Cerebellar nuclear complex (tissue), 1 donor: ENCODE data around the gene FBXO7.
A peak's percentile ranks its signal among the peaks of the same experiment; 100 is the strongest.
"Not testable (repeated sequence)": the region's sequence is repeated elsewhere in the genome, so short reads cannot be mapped to it uniquely, and the experiment has no call there.

Experiments used
- DNase-seq, 2 experiments: peaks; one replicate each; lab custom pipeline; 2025; lab: John Stamatoyannopoulos, UW

The FBXO7 gene

GRCh38 chr22:32474635-32475467 lies at the start of gene FBXO7:
Gene FBXO7 (plus strand): TSS chr22:32474811. CDS start chr22:32475003, 192 bp downstream.
- DNase-seq = peak in 1 of 2 experiments; percentile 28

GRCh38 chr22:32426881-32427280 lies 47.7 kb upstream of the FBXO7 start:
- DNase-seq = no peak

GRCh38 chr22:32430352-32430751 lies 44.3 kb upstream of the FBXO7 start:
- no peak for DNase-seq

- no peak for DNase-seq
Observed at GRCh38 chr22:32444068-32444467, 30.5 kb upstream of the FBXO7 start.

DNA sequence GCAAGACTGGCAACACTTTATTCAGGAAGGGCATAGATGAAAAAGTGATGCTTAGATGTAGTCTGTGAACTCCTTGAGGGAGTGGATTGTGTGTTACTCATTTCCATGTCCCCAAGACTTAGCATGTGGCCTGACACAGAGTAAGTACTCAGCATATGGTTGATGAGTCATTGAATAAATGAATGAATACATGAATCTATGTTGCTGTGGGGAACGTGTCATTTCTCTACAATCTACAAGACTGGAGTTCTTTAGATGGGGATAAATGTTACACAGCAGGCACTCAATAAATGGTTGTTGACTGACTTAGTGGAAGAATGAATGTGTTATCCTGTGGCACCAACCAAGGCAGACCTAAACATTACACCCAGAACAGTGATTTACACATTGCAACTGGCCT lies 28.3 kb upstream of the FBXO7 start:
- DNase-seq = no peak

- DNase-seq = no peak
Observed at GRCh38 chr22:32448980-32449379, 25.6 kb upstream of the FBXO7 start.

DNA sequence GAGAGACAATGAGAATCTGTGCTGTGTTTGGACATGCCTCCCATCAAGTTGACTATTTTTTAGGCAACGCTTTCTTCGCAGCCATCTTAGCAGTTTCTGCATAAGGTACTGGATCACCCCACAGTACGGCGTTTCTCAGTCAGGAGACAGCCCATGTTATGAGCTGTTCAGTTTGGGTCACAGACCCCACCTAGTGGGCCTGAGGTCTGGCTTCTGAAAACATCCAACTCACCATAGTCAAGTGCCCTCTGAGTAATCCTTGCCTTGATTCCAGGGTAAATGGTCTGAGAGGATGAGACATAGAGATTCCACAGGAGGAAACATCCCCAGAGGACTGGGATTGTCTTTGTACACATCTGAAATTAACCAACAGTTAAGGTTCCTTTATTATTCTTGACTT lies 17.6 kb upstream of the FBXO7 start:
- DNase-seq = no peak

DNA sequence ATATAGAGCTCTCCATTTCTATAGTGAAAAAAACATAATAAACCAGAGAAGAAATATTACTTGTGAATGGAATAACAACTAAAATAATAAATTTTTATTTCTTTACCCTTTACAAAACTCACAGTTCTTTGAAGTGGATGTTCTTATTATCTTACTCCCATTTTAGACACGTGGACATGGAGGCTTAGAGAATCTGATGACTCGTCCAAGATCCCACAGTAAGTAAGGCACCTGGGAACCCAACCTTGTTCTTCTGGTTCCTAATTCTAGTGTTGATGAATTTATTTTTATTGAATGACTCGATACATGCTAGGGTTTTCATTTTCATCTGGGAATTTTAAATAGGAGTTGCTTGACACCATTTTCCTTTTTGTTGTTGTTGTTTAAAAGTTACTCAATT lies 12.2 kb upstream of the FBXO7 start:
- DNase-seq = no peak

- no peak for DNase-seq
Observed at GRCh38 chr22:32465661-32466060, 8.9 kb upstream of the FBXO7 start.

GRCh38 chr22:32466496-32466895 lies 8.1 kb upstream of the FBXO7 start:
- DNase-seq = no peak

DNA sequence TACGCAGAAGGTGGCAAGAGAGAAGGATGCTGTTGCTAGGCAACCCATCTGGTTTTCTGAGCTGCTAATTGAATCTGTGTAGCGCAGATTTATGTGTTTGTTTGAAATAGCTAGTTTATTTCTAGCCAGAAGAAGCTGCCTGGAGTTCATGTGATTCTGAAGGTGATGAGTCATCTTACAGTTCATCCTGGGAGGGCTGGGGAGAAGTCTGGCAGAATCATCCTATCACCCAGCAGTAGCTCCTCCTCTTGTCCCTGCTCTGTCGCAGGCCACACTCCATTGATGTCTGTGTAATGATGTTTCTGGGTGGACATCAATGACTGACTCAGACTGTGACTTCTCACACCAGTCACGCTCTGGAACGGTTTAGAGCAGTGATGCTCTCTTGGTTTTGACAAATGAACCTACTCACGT lies 4.8 kb upstream of the FBXO7 start:
- no peak for DNase-seq

- DNase-seq = no peak
Observed at GRCh38 chr22:32473388-32473952, 1.1 kb upstream of the FBXO7 start.

- peak in 1 of 2 experiments; percentile 3 for DNase-seq
Observed at GRCh38 chr22:32475468-32476010, 928 bp downstream of the FBXO7 start.

DNA sequence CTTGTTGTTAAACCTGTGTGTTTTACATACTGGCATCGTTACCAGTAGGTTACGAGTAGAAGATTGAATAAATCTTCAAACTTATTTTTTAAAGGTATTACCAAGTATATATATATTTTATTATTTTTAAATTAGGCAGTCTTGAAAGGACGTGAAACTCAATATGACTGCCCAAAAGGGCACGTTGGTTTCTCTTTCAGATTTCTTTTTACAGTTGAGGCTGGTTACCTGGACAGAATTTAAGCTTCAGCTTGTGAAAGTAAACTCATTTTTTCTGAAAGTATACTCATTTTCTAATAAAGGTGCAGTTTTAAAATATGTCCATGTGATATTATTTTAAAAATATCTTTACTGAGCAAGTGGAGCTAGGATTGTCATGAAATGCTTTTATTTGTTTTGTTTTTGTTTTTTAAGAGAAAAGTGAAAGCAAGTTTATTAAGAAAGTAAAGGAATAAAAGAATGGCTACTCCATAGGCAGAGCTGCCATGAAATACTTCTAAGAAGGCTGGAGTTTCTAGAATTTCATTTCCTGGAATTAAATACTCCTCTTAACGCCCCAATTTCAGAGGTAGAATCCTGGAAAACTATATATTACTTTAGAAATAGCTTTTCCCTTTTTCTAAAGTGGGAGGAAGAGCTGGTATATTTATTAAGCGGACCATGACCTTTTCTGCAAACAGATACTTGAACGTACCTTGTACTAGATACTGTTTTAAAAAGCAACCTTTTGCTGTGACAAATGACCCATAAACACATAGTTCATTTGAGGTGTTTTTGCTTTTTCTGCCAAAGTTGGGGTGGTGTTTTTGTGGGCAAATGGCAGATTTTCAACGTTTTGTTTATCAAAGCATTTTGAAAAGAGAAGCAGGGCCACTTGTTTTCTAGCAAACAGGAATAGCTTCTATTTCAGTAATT lies 1.9 kb downstream of the FBXO7 start:
- DNase-seq = no peak

DNA sequence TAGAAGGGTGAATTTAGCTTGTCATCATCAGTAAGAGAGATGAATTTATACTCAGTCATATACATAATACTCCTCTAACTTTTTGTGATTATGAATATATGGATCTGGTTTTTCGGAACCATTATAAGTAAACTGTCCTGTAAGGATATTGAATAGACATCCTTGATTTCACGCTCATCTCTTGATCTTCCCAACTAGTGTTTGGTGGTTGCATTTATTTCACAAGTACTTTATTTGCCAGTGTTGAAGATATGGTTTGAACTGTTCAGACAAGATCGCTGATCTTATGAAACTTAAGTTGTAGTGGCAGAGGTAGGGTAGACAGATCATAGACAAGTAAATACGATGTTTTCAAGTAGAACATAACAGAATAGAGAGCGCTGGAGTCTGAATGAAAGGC lies 3.0 kb downstream of the FBXO7 start:
- DNase-seq = no peak

DNA sequence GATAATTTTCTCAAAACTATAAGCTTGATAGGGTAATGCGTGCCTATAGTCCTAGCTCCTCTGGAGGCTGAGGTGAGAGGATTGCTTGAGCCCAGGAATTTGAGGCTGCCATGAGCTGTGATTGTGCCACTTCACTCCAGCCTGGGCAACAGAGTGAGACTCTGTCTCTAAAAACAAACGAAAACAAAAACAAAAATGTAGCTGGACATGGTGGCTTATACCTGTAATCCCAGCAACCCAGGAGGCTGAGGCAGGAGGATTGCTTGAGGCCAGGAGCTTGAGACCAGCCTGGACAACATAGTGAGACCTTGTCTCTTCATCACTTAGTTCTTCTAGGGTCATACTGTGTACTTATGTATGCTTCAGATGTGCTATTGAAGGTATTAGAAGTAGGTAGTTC lies 3.9 kb downstream of the FBXO7 start:
- not testable (repeated sequence) for DNase-seq

GRCh38 chr22:32478994-32479393 lies 4.4 kb downstream of the FBXO7 start:
- DNase-seq = no peak

DNA sequence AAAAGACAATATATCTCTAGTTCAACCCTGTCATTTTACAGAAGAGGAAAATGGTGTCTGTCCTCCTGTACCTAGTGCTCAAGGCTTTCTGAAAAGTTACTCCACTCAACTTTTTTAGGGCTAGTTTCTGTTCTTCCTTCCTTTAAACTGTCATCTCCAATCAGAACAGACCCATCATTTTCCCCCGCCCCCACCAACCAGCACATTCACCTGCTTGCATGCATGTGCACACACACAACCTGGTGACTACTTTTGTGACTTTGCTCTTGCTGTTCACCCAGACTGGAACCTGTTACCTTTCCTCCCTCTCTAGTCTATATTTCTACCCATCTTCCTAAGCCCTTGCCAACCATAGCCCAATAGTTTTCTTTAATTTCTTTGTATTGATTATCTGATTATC lies 5.6 kb downstream of the FBXO7 start:
- no peak for DNase-seq

DNA sequence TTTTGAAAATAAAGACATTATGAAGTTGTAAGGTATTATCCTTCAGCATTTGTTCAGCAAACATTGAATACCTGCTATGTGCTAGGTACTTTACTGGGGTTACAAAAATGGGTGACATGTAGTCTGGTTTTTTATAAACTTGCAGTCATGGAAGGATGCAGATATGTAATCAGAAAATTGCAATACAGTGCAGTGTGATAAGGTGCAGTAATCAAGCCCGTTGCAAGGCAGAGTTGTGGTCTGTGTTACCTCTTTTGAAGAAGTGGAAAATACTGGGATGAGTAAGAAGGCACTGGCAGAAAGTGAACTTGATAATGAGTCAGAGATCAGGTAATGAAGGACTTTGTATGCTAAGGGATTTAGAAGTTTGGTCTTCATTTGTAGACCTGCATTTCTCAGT lies 8.1 kb downstream of the FBXO7 start:
- DNase-seq = no peak

DNA sequence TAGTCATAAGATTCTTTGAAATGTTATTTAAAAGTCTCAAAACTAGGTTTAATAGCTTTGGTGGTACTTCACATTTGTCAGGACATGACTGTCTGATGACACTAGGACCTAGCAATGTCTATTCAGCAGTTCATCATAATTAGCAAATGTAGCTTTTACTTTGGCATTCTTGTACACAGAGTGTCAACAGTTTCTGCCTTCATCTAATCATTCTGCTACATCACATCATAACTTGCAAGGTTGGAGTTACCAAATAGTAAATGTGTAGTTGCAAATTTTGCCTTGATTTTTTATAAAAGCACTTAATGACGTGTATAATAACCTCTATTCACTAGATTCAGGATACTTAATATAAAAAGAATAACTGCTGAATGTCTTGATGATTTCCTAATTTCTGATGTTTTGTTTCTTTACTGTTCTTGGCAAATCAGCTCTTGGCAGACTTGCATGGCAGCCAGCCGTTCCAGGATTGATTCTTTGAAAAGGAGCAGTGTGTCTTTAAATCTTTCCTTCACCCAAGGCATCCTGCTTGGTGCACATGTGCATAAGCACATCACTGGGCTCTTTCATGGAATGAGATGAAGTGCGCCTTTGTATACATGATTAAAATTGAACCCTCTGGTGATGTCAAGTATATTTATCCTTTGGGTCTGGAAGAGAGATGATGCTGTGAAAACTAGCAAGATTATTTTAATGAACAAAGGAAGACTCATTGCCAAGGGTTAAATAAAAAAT lies 12.2 kb downstream of the FBXO7 start:
- DNase-seq = no peak

- DNase-seq = no peak
Observed at GRCh38 chr22:32487461-32487860, 12.8 kb downstream of the FBXO7 start.

- DNase-seq = no peak
Observed at GRCh38 chr22:32489377-32489776, 14.8 kb downstream of the FBXO7 start.
